Measurements from ENCODE around the gene UVRAG.

DNA sequence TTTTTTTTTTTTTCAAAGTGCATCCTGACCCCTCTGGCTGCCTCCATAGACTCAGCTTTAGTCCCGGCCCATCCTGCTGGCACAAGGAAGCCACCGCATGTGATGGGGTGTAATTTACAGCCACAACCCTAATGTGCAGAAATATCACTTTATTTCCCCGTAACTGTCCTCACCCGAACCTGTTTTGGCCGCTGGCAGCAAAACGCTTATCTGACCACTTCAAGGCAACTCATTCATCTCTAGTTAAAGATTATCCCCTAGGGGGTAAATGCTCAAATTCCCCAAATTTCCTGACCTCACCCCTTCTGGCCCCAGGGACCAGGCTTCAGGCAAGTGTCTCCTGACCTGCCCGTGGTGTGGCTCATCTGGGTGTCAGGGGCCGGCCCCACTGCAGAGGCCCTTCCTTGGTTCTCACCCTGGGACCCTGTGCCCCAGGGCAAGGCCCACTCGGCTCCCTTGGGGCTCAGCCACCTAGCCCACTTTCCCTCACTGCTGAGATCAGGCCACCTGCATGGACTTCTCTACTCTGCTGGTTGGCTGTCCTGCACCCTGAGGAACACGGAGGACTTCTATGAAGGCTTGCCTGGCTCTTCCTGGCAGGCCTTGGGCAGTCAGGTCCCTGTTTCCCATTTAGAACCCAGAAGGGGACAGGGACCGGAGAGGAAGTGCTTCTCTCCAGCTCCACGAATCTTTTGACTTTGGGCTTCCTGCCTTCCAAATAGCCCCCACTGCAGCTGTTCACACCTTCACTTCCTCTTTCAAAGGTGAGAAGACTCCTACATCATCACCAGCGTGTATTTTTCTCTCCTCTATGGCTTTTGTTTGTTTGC is 337.9 kb downstream of the UVRAG start:
- TF ChIP-seq, protein P1, sequence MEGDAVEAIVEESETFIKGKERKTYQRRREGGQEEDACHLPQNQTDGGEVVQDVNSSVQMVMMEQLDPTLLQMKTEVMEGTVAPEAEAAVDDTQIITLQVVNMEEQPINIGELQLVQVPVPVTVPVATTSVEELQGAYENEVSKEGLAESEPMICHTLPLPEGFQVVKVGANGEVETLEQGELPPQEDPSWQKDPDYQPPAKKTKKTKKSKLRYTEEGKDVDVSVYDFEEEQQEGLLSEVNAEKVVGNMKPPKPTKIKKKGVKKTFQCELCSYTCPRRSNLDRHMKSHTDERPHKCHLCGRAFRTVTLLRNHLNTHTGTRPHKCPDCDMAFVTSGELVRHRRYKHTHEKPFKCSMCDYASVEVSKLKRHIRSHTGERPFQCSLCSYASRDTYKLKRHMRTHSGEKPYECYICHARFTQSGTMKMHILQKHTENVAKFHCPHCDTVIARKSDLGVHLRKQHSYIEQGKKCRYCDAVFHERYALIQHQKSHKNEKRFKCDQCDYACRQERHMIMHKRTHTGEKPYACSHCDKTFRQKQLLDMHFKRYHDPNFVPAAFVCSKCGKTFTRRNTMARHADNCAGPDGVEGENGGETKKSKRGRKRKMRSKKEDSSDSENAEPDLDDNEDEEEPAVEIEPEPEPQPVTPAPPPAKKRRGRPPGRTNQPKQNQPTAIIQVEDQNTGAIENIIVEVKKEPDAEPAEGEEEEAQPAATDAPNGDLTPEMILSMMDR (IDR thresholded peaks at IDR 0.05), result no peak
- TF ChIP-seq POLR2A (IDR thresholded peaks at IDR 0.05), result no peak

All from tibial nerve (tissue), 3 donors.